ENCODE measurements around the gene ARHGAP26.
"Not testable (repeated sequence)": the region's sequence is repeated elsewhere in the genome, so short reads cannot be mapped to it uniquely, and the experiment has no call there.

Gene ARHGAP26

GRCh38 chr5:143116814-143117213 lies 346.6 kb downstream of the ARHGAP26 start:
- no peak for DNase-seq
- ATAC-seq, result no peak

GRCh38 chr5:143117821-143118220 lies 347.6 kb downstream of the ARHGAP26 start:
- DNase-seq, result no peak
- no peak for ATAC-seq

- ATAC-seq (peak; percentile 61), DNase-seq (peak; percentile 32)
Observed at GRCh38 chr5:143118222-143118621, 348.0 kb downstream of the ARHGAP26 start.

GRCh38 chr5:143118818-143119217 lies 348.6 kb downstream of the ARHGAP26 start:
- DNase-seq, ATAC-seq: not testable (repeated sequence)

- ATAC-seq, result peak; percentile 54
Observed at GRCh38 chr5:143119291-143119769, 349.2 kb downstream of the ARHGAP26 start.

GRCh38 chr5:143119881-143120341 lies 349.7 kb downstream of the ARHGAP26 start:
- DNase-seq (no peak), ATAC-seq (no peak)

More at GRCh38 chr5:143119291-143119769, 349.2 kb downstream of the ARHGAP26 start:
- no peak for DNase-seq

- DNase-seq, result no peak
- no peak for ATAC-seq
Observed at GRCh38 chr5:143120460-143121134, 350.4 kb downstream of the ARHGAP26 start.

GRCh38 chr5:143121135-143121475 lies 350.9 kb downstream of the ARHGAP26 start:
- DNase-seq (peak; percentile 18), ATAC-seq (peak; percentile 64)

GRCh38 chr5:143124593-143124992 lies 354.4 kb downstream of the ARHGAP26 start:
- ATAC-seq, result peak; percentile 51

GRCh38 chr5:143126174-143127019 lies 356.2 kb downstream of the ARHGAP26 start:
- DNase-seq, result no peak
- no peak for ATAC-seq

More at GRCh38 chr5:143124593-143124992, 354.4 kb downstream of the ARHGAP26 start:
- DNase-seq, result no peak

- ATAC-seq (no peak), DNase-seq (no peak)
Observed at GRCh38 chr5:143128412-143129071, 358.4 kb downstream of the ARHGAP26 start.

GRCh38 chr5:143129203-143129602 lies 359.0 kb downstream of the ARHGAP26 start:
- no peak for DNase-seq
- ATAC-seq, result no peak

GRCh38 chr5:143129910-143130612 lies 359.9 kb downstream of the ARHGAP26 start:
- DNase-seq (no peak), ATAC-seq (no peak)

- ATAC-seq (no peak), DNase-seq (no peak)
Observed at GRCh38 chr5:143130613-143131305, 360.6 kb downstream of the ARHGAP26 start.

GRCh38 chr5:143131972-143132371 lies 361.8 kb downstream of the ARHGAP26 start:
- no peak for ATAC-seq
- no peak for DNase-seq

- ATAC-seq (no peak), DNase-seq (no peak)
Observed at GRCh38 chr5:143132739-143133138, 362.6 kb downstream of the ARHGAP26 start.

- DNase-seq, result no peak
- ATAC-seq, result no peak
Observed at GRCh38 chr5:143133721-143134120, 363.5 kb downstream of the ARHGAP26 start.

GRCh38 chr5:143134269-143134668 lies 364.1 kb downstream of the ARHGAP26 start:
- no peak for ATAC-seq

GRCh38 chr5:143134900-143135299 lies 364.7 kb downstream of the ARHGAP26 start:
- DNase-seq (no peak), ATAC-seq (no peak)

More at GRCh38 chr5:143134269-143134668, 364.1 kb downstream of the ARHGAP26 start:
- no peak for DNase-seq

- no peak for ATAC-seq
- no peak for DNase-seq
Observed at GRCh38 chr5:143135832-143136551, 365.8 kb downstream of the ARHGAP26 start.

GRCh38 chr5:143138839-143139238 lies 368.7 kb downstream of the ARHGAP26 start:
- DNase-seq, result no peak
- no peak for ATAC-seq

All from stimulated activated naive CD8-positive, alpha-beta T cell treated with anti-CD3 and anti-CD28 coated beads, Interleukin-15, Interleukin-2, amounts not matched to agents 100 U/mL and 50 U/mL, for 24 hours (primary cell).